GM21528 (cell line): Measurements from ENCODE around the gene STH.

ENCODE experiments used
- ATAC-seq: cut with Tn5 transposase; IDR thresholded peaks from one replicate; pipeline ENCODE4 v1.9.1; 2021; ENCODE audit warnings: mild to moderate bottlenecking, moderate library complexity; ENCODE audit not compliant: unreplicated experiment, low FRiP score

STH gene

GRCh38 chr17:46039592-46040186 is 40.6 kb downstream of the STH start:
- ATAC-seq = no peak

DNA sequence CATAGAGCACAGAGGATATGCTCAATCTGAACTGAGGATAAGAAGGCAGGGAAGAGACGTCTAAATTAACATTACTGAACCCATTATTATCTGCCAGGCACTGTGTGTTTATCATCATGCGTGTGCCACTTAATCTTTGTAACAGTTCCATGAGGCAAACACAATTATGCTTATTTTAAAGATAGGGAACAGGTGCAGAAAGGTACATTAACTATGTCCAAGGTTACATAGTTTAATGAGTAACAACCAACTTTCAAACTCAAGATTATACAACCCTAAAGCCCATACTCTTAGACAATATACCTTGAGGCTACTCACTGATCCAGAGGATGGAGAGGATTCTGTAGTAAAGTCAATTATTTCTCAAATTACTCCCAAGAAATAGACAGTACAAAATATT is 43.2 kb downstream of the STH start:
- ATAC-seq = no peak

DNA sequence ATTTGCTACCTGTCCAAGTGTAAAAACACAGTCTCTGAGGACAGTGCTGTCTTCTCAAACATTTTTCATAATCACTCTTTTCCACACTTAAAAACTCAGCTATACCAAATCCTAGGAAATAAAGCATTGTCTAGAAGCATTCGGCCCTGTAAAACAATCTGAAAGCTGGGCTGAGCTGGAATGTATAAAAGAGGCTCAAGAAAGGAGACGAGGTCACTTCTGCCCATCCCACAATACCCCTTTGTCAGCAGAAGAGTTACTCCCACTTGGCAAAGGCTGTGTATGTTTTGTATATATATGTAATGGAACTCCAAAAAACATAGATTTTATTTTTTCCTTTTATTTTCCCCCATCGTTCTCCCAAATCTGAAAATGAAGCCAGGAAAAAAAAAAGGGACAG is 43.9 kb downstream of the STH start:
- no peak for ATAC-seq

DNA sequence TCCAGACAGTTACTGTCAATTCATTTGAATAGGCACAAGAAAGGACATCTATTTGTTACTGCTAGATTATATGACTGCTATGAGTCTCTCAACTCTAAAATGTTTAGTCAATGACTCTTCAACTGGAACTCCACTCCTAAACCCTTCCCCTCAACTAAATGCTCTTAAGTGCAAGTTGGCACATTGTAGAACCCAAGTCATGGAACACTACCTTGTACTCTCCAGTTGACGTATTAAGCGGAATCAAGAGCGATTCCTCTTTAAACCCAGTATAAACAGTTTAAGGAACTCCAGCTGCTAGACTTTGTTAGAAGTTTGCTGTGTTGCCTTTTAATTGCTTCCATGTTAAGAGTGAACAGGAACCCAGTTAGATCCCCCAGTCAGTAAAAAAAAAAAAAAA is 44.6 kb downstream of the STH start:
- ATAC-seq = no peak

- ATAC-seq = no peak
These were observed 45.4 kb downstream of the STH start for GRCh38 chr17:46044286-46044928.

DNA sequence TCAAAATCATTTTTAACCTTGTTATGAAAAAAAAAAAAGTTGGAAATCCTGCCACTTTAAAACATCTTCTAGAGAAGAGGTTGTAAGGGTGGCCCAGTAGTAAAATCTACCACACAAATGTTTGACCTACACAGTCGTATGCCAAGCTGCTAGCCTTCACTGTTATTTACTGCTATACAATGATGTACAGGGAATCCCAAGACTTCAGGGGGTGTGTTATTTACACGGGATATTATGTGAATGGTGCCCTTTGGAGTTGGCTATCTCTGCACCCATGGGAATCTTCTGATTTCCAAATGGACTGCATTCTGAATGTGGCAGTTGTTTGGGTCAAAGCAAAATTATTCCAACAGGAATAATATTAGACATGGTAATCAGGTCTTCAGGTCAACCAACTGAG is 45.9 kb downstream of the STH start:
- no peak for ATAC-seq

GRCh38 chr17:46045639-46046038 is 46.6 kb downstream of the STH start:
- ATAC-seq = no peak

DNA sequence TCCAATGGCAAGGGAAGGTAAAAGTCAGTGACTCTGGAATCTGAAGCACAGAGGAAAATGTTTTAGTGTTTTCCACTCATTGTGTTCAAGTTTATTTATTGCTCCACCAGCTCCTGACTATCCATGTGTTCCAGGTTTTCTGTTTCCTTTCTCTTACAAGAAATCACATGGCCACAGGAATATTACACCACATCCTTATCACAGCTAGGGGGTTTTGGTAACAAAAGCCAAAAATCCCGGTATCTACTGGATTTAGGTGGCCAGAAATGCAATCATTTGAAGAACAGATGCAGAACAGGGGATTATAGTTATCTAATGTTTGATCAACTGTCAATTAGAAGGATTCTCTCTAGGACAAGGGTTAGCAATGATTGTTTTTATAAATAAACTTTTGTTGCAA is 47.9 kb downstream of the STH start:
- ATAC-seq = no peak

- ATAC-seq = no peak
These were observed 48.3 kb downstream of the STH start for GRCh38 chr17:46047398-46047797.

GRCh38 chr17:46047856-46048255 is 48.8 kb downstream of the STH start:
- ATAC-seq = no peak
